Measurements from ENCODE around the gene PLAAT4.

GRCh38 chr11:63488789-63489188, 47.8 kb upstream of the PLAAT4 start:
- no peak for TF ChIP-seq CTCF (IDR thresholded peaks at IDR 0.05)
- no peak for TF ChIP-seq POLR2A (IDR thresholded peaks at IDR 0.05)
